Lower lobe of right lung (tissue), 2 donors: ENCODE measurements around the gene IFRD2. TPM values are rescaled to one million over a fixed set of nuclear protein-coding genes. Genes with fewer than 3 reads are reported as not detected.
"Not testable (repeated sequence)": the region's sequence is repeated elsewhere in the genome, so short reads cannot be mapped to it uniquely, and the experiment has no call there.

Experiments
- ATAC-seq, 2 donors: fragments of 200-7000 bp; cut with Tn5 transposase; one replicate each; pipeline ENCODE4 v1.9.1; 2020 to 2022; ENCODE audit warnings: mild to moderate bottlenecking in 2 of 2, moderate library complexity in 2 of 2
- DNase-seq: peaks from one replicate; pipeline ENCODE4 v3.0.0-alpha.2; 2020
- H3K27ac ChIP-seq: fragments of 200-600 bp; one replicate; pipeline ENCODE4 v1.8.0; 2022
- H3K27me3 ChIP-seq: fragments of 200-600 bp; one replicate; pipeline ENCODE4 v1.8.0; 2022; ENCODE audit warnings: low read depth
- H3K36me3 ChIP-seq: fragments of 200-600 bp; one replicate; pipeline ENCODE4 v1.8.0; 2022; ENCODE audit warnings: mild to moderate bottlenecking
- H3K4me1 ChIP-seq: fragments of 200-600 bp; one replicate; pipeline ENCODE4 v1.8.0; 2022
- H3K4me3 ChIP-seq: fragments of 200-600 bp; one replicate; pipeline ENCODE4 v1.8.0; 2022; ENCODE audit warnings: mild to moderate bottlenecking
- H3K9me3 ChIP-seq: fragments of 200-600 bp; one replicate; pipeline ENCODE4 v1.8.0; 2022
- CTCF ChIP-seq: fragments of 200-600 bp; IDR thresholded peaks from one replicate; pipeline ENCODE4 v1.8.0; 2022; ENCODE audit warnings: antibody characterized with exemption, mild to moderate bottlenecking
- intact Hi-C: fragments of 100-400 bp; cut with DNase I; formaldehyde crosslinking; loops from one replicate; pipeline ENCODE4 v1.11.0; 2022
- total RNA-seq: library from RNA; stranded (reverse); fragmentation: NEBNext Ultra II Directional; extraction: Animal tissue kit (Norgen Biotek cat#: 25700); gene quantifications from one replicate; pipeline ENCODE4 v1.2.1, GENCODE V29; 2021
- donor health status: DM: no; HTN: yes; CAD: no; lungs with severe emphysema.

IFRD2 gene
- total RNA-seq, 1 donor from 2014 or later: 66.9 TPM

- peak; percentile 1 to 36 for ATAC-seq
- H3K4me3 ChIP-seq: peak overlapping the region; percentile 24
- no peak for DNase-seq
- intact Hi-C loops: no loop called here
- no peaks in the 10 kb centered on the region for H3K9me3 ChIP-seq
- peak overlapping the region; percentile 93 for H3K27ac ChIP-seq
- H3K27me3 ChIP-seq: no peaks in the 10 kb centered on the region
- peaks cover 69% of the 10 kb centered on the region for H3K4me1 ChIP-seq
- no peaks in the 10 kb centered on the region for H3K36me3 ChIP-seq
- no peak for TF ChIP-seq CTCF
Observed at GRCh38 chr3:50264964-50265485, 27.2 kb downstream of the IFRD2 start.

DNA sequence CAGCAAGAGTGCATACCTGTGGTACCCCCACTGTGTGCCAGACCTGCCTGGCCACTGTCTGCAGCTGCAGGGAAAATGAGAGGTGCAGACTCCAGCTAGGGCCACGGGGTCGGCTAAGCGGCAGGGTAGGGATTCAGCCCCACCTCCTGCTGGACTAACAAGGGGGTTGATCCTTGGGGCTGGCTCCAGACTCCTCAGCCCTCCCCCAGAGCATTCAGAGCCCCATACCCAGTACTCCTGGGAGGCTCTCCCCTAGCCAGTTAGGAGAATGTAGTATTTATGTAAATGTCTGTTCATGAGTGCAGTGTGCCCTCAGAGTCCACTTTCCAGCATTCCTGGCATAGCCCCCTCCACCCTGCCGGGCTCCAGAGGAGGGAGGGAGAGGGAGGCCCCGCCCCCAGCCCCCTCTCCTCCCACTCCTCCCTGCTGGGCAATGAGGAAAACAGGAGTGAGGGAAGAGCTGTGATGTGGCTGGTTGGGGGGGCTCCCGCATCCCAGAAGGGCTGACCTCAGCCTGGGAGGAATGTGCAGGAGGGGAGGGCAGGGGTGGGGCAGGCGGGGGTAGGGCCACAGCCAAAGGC, 27.8 kb downstream of the IFRD2 start:
- no peaks in the 10 kb centered on the region for H3K27me3 ChIP-seq
- intact Hi-C loops: no loop called here
- H3K4me3 ChIP-seq: peak overlapping the region; percentile 9
- no peaks in the 10 kb centered on the region for H3K9me3 ChIP-seq
- H3K4me1 ChIP-seq: peaks cover 69% of the 10 kb centered on the region
- DNase-seq (peak; percentile 86), ATAC-seq (peak; percentile 68 to 75)
- H3K27ac ChIP-seq: peak overlapping the region; percentile 93
- no peaks in the 10 kb centered on the region for H3K36me3 ChIP-seq
- no peak for TF ChIP-seq CTCF

DNA sequence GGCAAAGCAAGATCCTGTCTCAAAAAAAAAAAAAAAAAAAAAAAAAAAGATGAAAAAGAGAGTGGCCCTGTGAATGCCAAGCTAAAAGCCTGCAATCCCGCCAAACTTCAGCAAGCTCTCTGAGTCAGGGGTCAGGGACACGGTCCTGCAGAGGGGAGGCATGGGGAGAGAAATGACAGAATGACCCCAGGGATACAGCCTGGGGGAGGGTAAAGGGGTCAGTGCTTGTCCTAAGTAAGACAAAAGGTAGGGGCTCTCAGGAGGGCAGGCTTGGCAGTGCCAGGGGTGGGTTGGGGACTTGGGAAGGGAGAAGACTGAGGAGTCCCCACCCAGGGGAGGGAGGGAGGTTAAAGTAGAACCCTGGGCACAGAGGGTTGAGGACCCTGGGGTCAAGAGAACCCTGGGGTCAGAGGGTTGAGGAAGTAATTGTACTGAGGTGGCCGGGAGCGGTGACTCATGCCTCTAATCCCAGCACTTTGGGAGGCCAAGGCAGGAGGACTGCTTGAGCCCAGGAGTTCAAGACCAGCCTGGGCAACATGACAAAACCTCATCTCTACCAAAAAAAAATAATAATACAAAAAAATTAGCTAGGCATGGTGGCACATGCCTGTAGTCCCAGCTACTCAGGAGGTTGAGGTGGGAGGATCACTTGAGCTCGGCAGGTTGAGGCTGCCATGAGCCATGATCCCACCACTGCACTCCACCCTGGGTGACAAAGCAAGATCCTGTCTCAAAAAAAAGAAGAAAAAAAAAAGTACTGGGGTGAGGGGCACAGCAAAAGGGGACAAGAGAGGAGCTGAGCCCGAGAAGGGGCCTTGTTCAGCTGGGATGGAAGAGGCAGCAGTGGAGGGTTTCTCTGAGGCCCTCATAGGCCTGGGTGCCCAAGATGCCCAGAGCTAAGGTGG, 28.5 kb downstream of the IFRD2 start:
- Histone ChIP-seq H3K9me3 (no peaks in the 10 kb centered on the region), H3K4me1 (peaks cover 67% of the 10 kb centered on the region), H3K27me3 (no peaks in the 10 kb centered on the region), H3K27ac (peak overlapping the region; percentile 93), H3K4me3 (peak overlapping the region; percentile 9), H3K36me3 (peaks cover 7% of the 10 kb centered on the region)
- intact Hi-C loops: no loop called here
- DNase-seq (no peak), ATAC-seq (no peak)
- TF ChIP-seq CTCF: no peak

DNA sequence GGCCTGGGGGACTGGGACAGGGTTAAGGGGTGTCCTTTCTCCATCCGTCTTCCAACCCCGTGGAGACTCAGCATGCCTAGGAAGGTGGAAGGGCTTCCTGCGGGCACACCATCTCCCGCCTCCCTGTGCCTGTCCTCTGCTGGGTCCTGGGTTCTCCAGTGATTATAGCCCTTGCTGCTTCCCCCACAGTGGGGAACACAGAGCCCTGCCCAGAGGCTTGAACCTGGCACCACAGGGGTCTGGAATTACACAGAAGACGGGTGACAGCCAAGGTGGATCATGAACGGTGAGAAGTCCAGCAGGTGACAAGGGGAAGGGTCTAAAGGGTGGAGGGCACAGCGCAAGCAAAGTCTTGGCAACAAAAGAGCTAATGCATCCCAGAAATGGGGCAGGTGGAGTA, 29.5 kb downstream of the IFRD2 start:
- DNase-seq (no peak), ATAC-seq (no peak)
- H3K27ac ChIP-seq: no peak overlapping the region
- peaks cover 64% of the 10 kb centered on the region for H3K4me1 ChIP-seq
- no peaks in the 10 kb centered on the region for H3K27me3 ChIP-seq
- no peak for TF ChIP-seq CTCF
- intact Hi-C loops: no loop called here
- no peaks in the 10 kb centered on the region for H3K9me3 ChIP-seq
- H3K36me3 ChIP-seq: peaks cover 17% of the 10 kb centered on the region
- H3K4me3 ChIP-seq: no peak overlapping the region

DNA sequence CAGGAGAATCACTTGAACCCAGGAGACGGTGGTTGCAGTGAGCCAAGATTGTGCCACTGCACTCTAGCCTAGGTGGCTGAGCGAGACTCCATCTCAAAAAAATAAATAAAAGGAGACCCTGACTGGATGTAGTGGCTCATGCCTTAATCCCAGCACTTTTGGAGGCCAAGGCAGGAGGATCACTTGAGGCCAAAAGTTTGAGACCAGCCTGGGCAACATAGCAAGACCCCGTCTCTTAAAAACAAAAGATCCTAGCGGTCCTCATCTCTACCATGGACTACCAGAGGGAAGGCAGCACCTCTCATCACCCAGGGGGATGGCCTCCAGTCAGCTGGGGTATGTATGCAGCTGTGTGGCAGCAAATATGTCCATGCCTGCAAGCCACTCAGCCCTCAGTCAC, 30.0 kb downstream of the IFRD2 start:
- intact Hi-C loops, H3K27ac ChIP-seq: not testable (repeated sequence)
- peaks cover 70% of the 10 kb centered on the region for H3K4me1 ChIP-seq

GRCh38 chr3:50261505-50261904, 30.7 kb downstream of the IFRD2 start:
- DNase-seq: no peak
- ATAC-seq: no peak
- no peak overlapping the region for H3K4me3 ChIP-seq
- H3K27me3 ChIP-seq: no peaks in the 10 kb centered on the region
- TF ChIP-seq CTCF: no peak
- peaks cover 72% of the 10 kb centered on the region for H3K4me1 ChIP-seq
- H3K36me3 ChIP-seq: peaks cover 29% of the 10 kb centered on the region
- H3K27ac ChIP-seq: peak overlapping the region; percentile 96
- intact Hi-C loops: no loop called here
- no peaks in the 10 kb centered on the region for H3K9me3 ChIP-seq

More for the DNA sequence above, 30.0 kb downstream of the IFRD2 start:
- DNase-seq, H3K9me3 ChIP-seq, H3K4me3 ChIP-seq, ATAC-seq, H3K27me3 ChIP-seq: not testable (repeated sequence)
- H3K36me3 ChIP-seq: peaks cover 22% of the 10 kb centered on the region
